Head of caudate nucleus (tissue), 42 donors: ENCODE data around the gene STX18.

Experiments used
- DNase-seq, 42 donors: peaks; one replicate each; pipeline versions ENCODE4 v3.0.0 to v3.0.0-alpha.2; 2020 to 2021; ENCODE audit warnings: mixed read lengths in 7 of 42
- intact Hi-C: fragments of 100-400 bp; cut with DNase I; formaldehyde crosslinking; loops from one replicate; pipeline ENCODE4 v1.15.0; 2022

STX18 gene

GRCh38 chr4:4459181-4459580 lies 82.7 kb downstream of the STX18 start:
- DNase-seq, result no peak
- intact Hi-C loops, result no loop called here

- DNase-seq, result no peak
- intact Hi-C loops, result no loop called here
Measured at GRCh38 chr4:4457803-4458553, 83.9 kb downstream of the STX18 start.

GRCh38 chr4:4456816-4457578 lies 84.9 kb downstream of the STX18 start:
- DNase-seq, result no peak
- intact Hi-C loops, result no loop called here

- intact Hi-C loops, result no loop called here
- no peak for DNase-seq
Measured at GRCh38 chr4:4456351-4456750, 85.5 kb downstream of the STX18 start.

- intact Hi-C loops, result no loop called here
- DNase-seq, result no peak
Measured at GRCh38 chr4:4455210-4455865, 86.5 kb downstream of the STX18 start.

GRCh38 chr4:4446434-4446833 lies 95.4 kb downstream of the STX18 start:
- intact Hi-C loops, result no loop called here

GRCh38 chr4:4443821-4444220 lies 98.0 kb downstream of the STX18 start:
- intact Hi-C loops, result no loop called here
- no peak for DNase-seq

More at GRCh38 chr4:4446434-4446833, 95.4 kb downstream of the STX18 start:
- no peak for DNase-seq

GRCh38 chr4:4440333-4441061 lies 101.4 kb downstream of the STX18 start:
- no peak for DNase-seq
- intact Hi-C loops, result no loop called here

GRCh38 chr4:4439782-4440181 lies 102.1 kb downstream of the STX18 start:
- intact Hi-C loops, result loop anchor here (10.0 kb wide), 1 partner anchor 185 kb away; no protein-coding TSS in a partner anchor
- DNase-seq, result no peak

- intact Hi-C loops, result loop anchor here (10.0 kb wide), 1 partner anchor 184 kb away; no protein-coding TSS in a partner anchor
- DNase-seq, result no peak
Measured at GRCh38 chr4:4438891-4439290, 103.0 kb downstream of the STX18 start.

- intact Hi-C loops, result loop anchor here (10.0 kb wide), 1 partner anchor 183 kb away; no protein-coding TSS in a partner anchor
Measured at GRCh38 chr4:4437798-4438470, 103.9 kb downstream of the STX18 start.

GRCh38 chr4:4436244-4436823 lies 105.5 kb downstream of the STX18 start:
- DNase-seq, result no peak
- intact Hi-C loops, result loop anchor here (10.0 kb wide), 1 partner anchor 182 kb away; no protein-coding TSS in a partner anchor

More at GRCh38 chr4:4437798-4438470, 103.9 kb downstream of the STX18 start:
- no peak for DNase-seq

- intact Hi-C loops, result loop anchor here (10.0 kb wide), 1 partner anchor 179 kb away; no protein-coding TSS in a partner anchor
- no peak for DNase-seq
Measured at GRCh38 chr4:4433941-4434340, 107.9 kb downstream of the STX18 start.

GRCh38 chr4:4432341-4433125 lies 109.3 kb downstream of the STX18 start:
- intact Hi-C loops, result loop anchor here (10.0 kb wide), 1 partner anchor 178 kb away; no protein-coding TSS in a partner anchor
- DNase-seq, result no peak

GRCh38 chr4:4430492-4431195 lies 111.2 kb downstream of the STX18 start:
- peak in 30 of 42 donors; percentile 27 to 78 (median 54) for DNase-seq
- intact Hi-C loops, result loop anchor here (10.0 kb wide), 1 partner anchor 176 kb away; no protein-coding TSS in a partner anchor
